H1 (cell line): Measurements from ENCODE around the gene ZAP70. TPM values are rescaled to one million over a fixed set of nuclear protein-coding genes. Genes with fewer than 3 reads are reported as not detected.

Experiments used
- CTCF ChIA-PET: fragments of 300-600 bp; sonication (Branson Sonifier 250); formaldehyde crosslinking; loops from one replicate; lab custom pipeline; 2021; ENCODE audit not compliant: partially characterized antibody; lab: Charles Lee
- POLR2A ChIA-PET: fragments of 300-600 bp; sonication (Branson Sonifier 250); formaldehyde crosslinking; loops from one replicate; lab custom pipeline; 2021; ENCODE audit warnings: inconsistent platforms; ENCODE audit not compliant: partially characterized antibody; lab: Charles Lee
- DNase-seq, 2 experiments: peaks; one replicate each; pipeline versions ENCODE4 v3.0.0 to v3.0.0-alpha.2; 2010 to 2022; ENCODE audit warnings: low spot score in 2 of 2, low read depth in 1 of 2, mixed read lengths in 1 of 2
- FAIRE-seq: peaks from 2 replicates; lab custom pipeline; 2011; peaks lifted over from hg19 to GRCh38; lab: Jason Lieb, UNC
- H2AFZ ChIP-seq: 2 replicates; pipeline ENCODE4 v1.8.1; 2012; ENCODE audit warnings: low read length, inconsistent platforms
- H2AK5ac ChIP-seq: 2 replicates; pipeline ENCODE4 v1.6.1; 2013; ENCODE audit warnings: low read depth, low read length
- H2BK120ac ChIP-seq: replicated peaks from 2 replicates; pipeline ENCODE3; 2013; ENCODE audit warnings: low read depth, low read length, inconsistent platforms
- H2BK12ac ChIP-seq: 2 replicates; pipeline ENCODE4 v1.6.1; 2013; ENCODE audit warnings: low read depth, low read length
- H2BK15ac ChIP-seq: 2 replicates; pipeline ENCODE4 v1.6.1; 2013; ENCODE audit warnings: low read length
- H2BK20ac ChIP-seq: 2 replicates; pipeline ENCODE4 v1.6.1; 2013; ENCODE audit warnings: low read length
- H2BK5ac ChIP-seq: 2 replicates; pipeline ENCODE4 v1.6.1; 2013; ENCODE audit warnings: low read depth, low read length
- H3K14ac ChIP-seq: 2 replicates; pipeline ENCODE4 v1.6.1; 2013; ENCODE audit warnings: inconsistent platforms; ENCODE audit not compliant: insufficient read length
- H3K18ac ChIP-seq: 2 replicates; pipeline ENCODE4 v1.6.1; 2013; ENCODE audit warnings: low read length; ENCODE audit errors: extremely low read depth
- H3K23ac ChIP-seq: 2 replicates; pipeline ENCODE4 v1.6.1; 2013; ENCODE audit warnings: inconsistent platforms; ENCODE audit not compliant: insufficient read length
- H3K23me2 ChIP-seq: 2 replicates; pipeline ENCODE4 v1.6.1; 2013; ENCODE audit warnings: low read depth, low read length
- H3K27ac ChIP-seq: 2 replicates; pipeline ENCODE4 v1.6.1; 2011; ENCODE audit warnings: low read depth, low read length, inconsistent platforms
- H3K27me3 ChIP-seq, 4 experiments: replicated peaks in 1 of 4; 1 replicate in 1 of 4; 2 replicates in 3 of 4; pipeline versions ENCODE4 v1.6.1 to v1.8.1; 2011 to 2013; ENCODE audit warnings: low read length in 3 of 4, mild to moderate bottlenecking in 3 of 4, inconsistent platforms in 2 of 4, mixed read lengths in 2 of 4, moderate library complexity in 1 of 4; ENCODE audit not compliant: control insufficient read depth in 3 of 4, insufficient read depth in 3 of 4; ENCODE audit errors: extremely low read depth in 1 of 4
- H3K36me3 ChIP-seq, 4 experiments: 2 replicates each; pipeline versions ENCODE4 v1.6.1 to v1.8.1; 2011 to 2013; ENCODE audit warnings: mild to moderate bottlenecking in 4 of 4, low read length in 3 of 4, moderate library complexity in 2 of 4, control low read depth in 1 of 4, inconsistent platforms in 1 of 4; ENCODE audit not compliant: insufficient read depth in 4 of 4, control insufficient read depth in 2 of 4
- H3K4ac ChIP-seq: replicated peaks from 2 replicates; pipeline ENCODE3; 2013; ENCODE audit warnings: low read length, low read depth, mixed read lengths, inconsistent platforms; ENCODE audit not compliant: insufficient read length
- H3K4me1 ChIP-seq, 4 experiments: replicated peaks in 1 of 4; 1 replicate in 1 of 4; 2 replicates in 3 of 4; pipeline versions ENCODE4 v1.6.1 to v1.8.1; 2011 to 2013; ENCODE audit warnings: low read length in 3 of 4, inconsistent platforms in 2 of 4, mixed read lengths in 1 of 4; ENCODE audit not compliant: insufficient read depth in 4 of 4, control insufficient read depth in 3 of 4
- H3K4me2 ChIP-seq, 2 experiments: 2 replicates each; pipeline versions ENCODE4 v1.6.1 to v1.8.1; 2011 to 2013; ENCODE audit warnings: low read depth in 2 of 2, low read length in 2 of 2, control low read depth in 1 of 2, inconsistent platforms in 1 of 2, mild to moderate bottlenecking in 1 of 2; ENCODE audit not compliant: insufficient read depth in 1 of 2
- H3K4me3 ChIP-seq, 4 experiments: fragments of 200-600, 300-600 bp in 1 of 4; sonication (generic), shearing (Covaris generic), sonication (Bioruptor Twin) in 1 of 4; 2 replicates each; pipeline versions ENCODE4 v1.5.1 to v1.8.1; 2011 to 2016; ENCODE audit warnings: low read length in 4 of 4, low read depth in 3 of 4, control low read depth in 2 of 4, inconsistent platforms in 2 of 4, mild to moderate bottlenecking in 2 of 4, mixed read lengths in 1 of 4, moderate library complexity in 1 of 4; ENCODE audit not compliant: insufficient read depth in 2 of 4; ENCODE audit errors: extremely low read depth in 1 of 4
- H3K56ac ChIP-seq: replicated peaks from 2 replicates; pipeline ENCODE3; 2013; ENCODE audit warnings: low read depth, mild to moderate bottlenecking, mixed read lengths, low read length, inconsistent platforms; ENCODE audit not compliant: insufficient read length
- H3K79me1 ChIP-seq: 2 replicates; pipeline ENCODE4 v1.6.1; 2013; ENCODE audit warnings: low read depth, low read length, control low read depth
- H3K79me2 ChIP-seq, 2 experiments: 2 replicates each; pipeline versions ENCODE4 v1.6.1 to v1.8.1; 2012 to 2013; ENCODE audit warnings: low read length in 2 of 2, mild to moderate bottlenecking in 2 of 2, inconsistent platforms in 1 of 2; ENCODE audit not compliant: insufficient read depth in 2 of 2, control insufficient read depth in 1 of 2
- H3K9ac ChIP-seq, 4 experiments: replicated peaks in 1 of 4; 1 replicate in 1 of 4; 2 replicates in 3 of 4; pipeline versions ENCODE4 v1.6.1 to v1.8.1; 2011 to 2013; ENCODE audit warnings: low read depth in 3 of 4, low read length in 3 of 4, control low read depth in 2 of 4, mild to moderate bottlenecking in 2 of 4, moderate library complexity in 2 of 4, inconsistent platforms in 1 of 4; ENCODE audit errors: extremely low read depth in 1 of 4
- H3K9me3 ChIP-seq, 2 experiments: 2 replicates each; pipeline versions ENCODE4 v1.6.1 to v1.8.1; 2012 to 2013; ENCODE audit warnings: mild to moderate bottlenecking in 2 of 2, moderate library complexity in 2 of 2, control low read depth in 1 of 2, inconsistent platforms in 1 of 2, low read depth in 1 of 2, low read length in 1 of 2, mixed read lengths in 1 of 2; ENCODE audit not compliant: insufficient read depth in 2 of 2
- H4K20me1 ChIP-seq, 2 experiments: replicated peaks in 1 of 2; 2 replicates each; pipeline versions ENCODE3 to v1.8.1; 2011 to 2013; ENCODE audit warnings: inconsistent platforms in 2 of 2, low read length in 2 of 2, mild to moderate bottlenecking in 1 of 2; ENCODE audit not compliant: insufficient read depth in 2 of 2, control insufficient read depth in 1 of 2
- H4K5ac ChIP-seq: 2 replicates; pipeline ENCODE4 v1.6.1; 2013; ENCODE audit warnings: low read length, low read depth, mixed read lengths, inconsistent platforms; ENCODE audit not compliant: insufficient read length
- H4K8ac ChIP-seq: 2 replicates; pipeline ENCODE4 v1.8.0; 2013; ENCODE audit warnings: mild to moderate bottlenecking, moderate library complexity, low read length, inconsistent platforms; ENCODE audit not compliant: insufficient read depth; ENCODE audit errors: extremely low read depth
- H4K91ac ChIP-seq: replicated peaks from 2 replicates; pipeline ENCODE3; 2013; ENCODE audit warnings: low read length, mixed read lengths, inconsistent platforms; ENCODE audit not compliant: insufficient read length
- ASH2L ChIP-seq: fragments of 200-600, 300-600 bp; sonication (generic); IDR thresholded peaks from one replicate; pipeline ENCODE4 v1.7.1; 2017; ENCODE audit warnings: low read length
- CBX5 ChIP-seq: fragments of 300-800, 300-1000 bp; sonication (generic); IDR thresholded peaks from 2 replicates; pipeline ENCODE4 v1.7.1; 2016; ENCODE audit warnings: antibody characterized with exemption, low read length, low read depth
- GABPA ChIP-seq: IDR thresholded peaks from 2 replicates; pipeline ENCODE4 v1.6.1; 2011; ENCODE audit warnings: mild to moderate bottlenecking, low read length, moderate library complexity, borderline replicate concordance; ENCODE audit not compliant: insufficient read depth
- NANOG ChIP-seq: IDR thresholded peaks from 2 replicates; pipeline ENCODE4 v1.6.1; 2011; ENCODE audit warnings: low read length, low read depth, mild to moderate bottlenecking, inconsistent platforms; ENCODE audit not compliant: insufficient read depth, poor library complexity, severe bottlenecking
- RFX5 ChIP-seq: IDR thresholded peaks from 2 replicates; pipeline ENCODE4 v1.6.1; 2011; ENCODE audit warnings: low read depth, low read length, improper control_type of control experiment, borderline replicate concordance
- SRF ChIP-seq: IDR thresholded peaks from 2 replicates; pipeline ENCODE4 v1.6.1; 2011; ENCODE audit warnings: mild to moderate bottlenecking, low read depth, low read length, moderate library complexity
- TEAD4 ChIP-seq: IDR thresholded peaks from 2 replicates; pipeline ENCODE4 v1.6.1; 2012; ENCODE audit warnings: low read depth, low read length, inconsistent platforms, mixed read lengths
- ZNF274 ChIP-seq: IDR thresholded peaks from 2 replicates; pipeline ENCODE4 v1.7.0; 2012; ENCODE audit warnings: low read length, borderline replicate concordance; ENCODE audit errors: extremely low read depth
- WGBS, 2 experiments: shearing (Covaris generic) in 1 of 2; methylation state at CpG; one replicate each; pipeline versions ENCODE4 v1.1.6 to v1.1.7; 2013 to 2015; ENCODE audit warnings: low lambda C conversion rate in 2 of 2, mixed read lengths in 2 of 2, inconsistent platforms in 1 of 2, low coverage in 1 of 2, missing lambda C conversion rate in 1 of 2; ENCODE audit not compliant: insufficient replicate concordance in 2 of 2, insufficient coverage in 1 of 2, insufficient read length in 1 of 2; ENCODE audit errors: extremely low coverage in 1 of 2, missing lambda C conversion rate in 1 of 2; 5-methylcytosine and 5-hydroxymethylcytosine counted together
- polyA plus RNA-seq, 7 experiments: library from polyadenylated mRNA; depleted of rRNA in 3 of 7; stranded (reverse) in 5 of 7; unstranded in 2 of 7; fragments of >200 nt in 5 of 7; fragments of 200-250 nt in 2 of 7; gene quantifications; 1 replicate in 5 of 7; 2 replicates in 1 of 7; 4 replicates in 1 of 7; pipeline versions ENCODE4 v1.2.1 to v1.2.3, GENCODE V29; 2011 to 2013; ENCODE audit warnings: missing spikeins in 2 of 7, mixed read lengths in 2 of 7
- total RNA-seq: library from RNA; stranded (reverse); fragmentation: NEBNext Ultra II Directional; extraction: Animal tissue kit (Norgen Biotek cat#: 25700); gene quantifications from 2 replicates; pipeline ENCODE4 v1.2.1, GENCODE V29; 2021

ZAP70 gene
- total and polyA plus RNA-seq, 2 of the 8 experiments (the other 6 are each of a cell fraction or from before 2014, with no cell fraction given): 0.15 TPM; not detected in 1

DNA sequence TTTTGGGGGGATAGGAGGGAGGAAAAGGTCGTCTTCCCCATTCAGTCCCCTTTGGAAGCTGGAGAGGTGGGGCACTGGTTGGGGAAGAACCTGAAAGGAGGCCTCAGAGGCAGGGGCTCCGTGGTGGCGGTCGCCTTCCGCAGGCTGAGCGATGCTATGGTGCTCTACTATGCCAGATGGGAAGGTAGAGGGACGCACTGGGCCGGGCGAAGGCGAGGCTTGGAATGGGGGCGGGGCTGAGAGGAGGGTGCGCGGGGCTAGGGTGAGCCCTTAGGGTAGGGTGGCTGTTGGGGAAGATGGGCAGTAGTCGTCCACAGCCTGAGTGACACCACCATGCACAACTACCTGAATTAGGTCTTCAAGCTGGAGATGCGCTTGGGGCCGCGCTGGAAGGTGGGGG lies 11.1 kb downstream of the ZAP70 start:
- POLR2A ChIA-PET: no interaction called here
- H2BK5ac ChIP-seq: no peak overlapping the region
- H3K79me1 ChIP-seq: no peaks in the 10 kb centered on the region
- H3K36me3 ChIP-seq: no peaks in the 10 kb centered on the region
- 92% methylated on average over 17 of the region's 17 CpGs; no CpG with 5 or more reads in 1 of the 2 experiments for WGBS, 2 experiments
- H2AFZ ChIP-seq: no peak overlapping the region
- H4K91ac ChIP-seq: no peak overlapping the region
- DNase-seq (no peak), FAIRE-seq (no peak)
- H3K4me2 ChIP-seq: no peak overlapping the region
- CTCF ChIA-PET: interaction anchor here (1.2 to 11.0 kb wide), 7 partner anchors 8 to 78 kb away, joined by 3 to 105 read pairs (median 4); no protein-coding TSS in a partner anchor
- no peak overlapping the region for H2AK5ac ChIP-seq
- H3K23me2 ChIP-seq: no peaks in the 10 kb centered on the region
- no peak overlapping the region for H4K5ac ChIP-seq
- H2BK12ac ChIP-seq: no peak overlapping the region
- H3K23ac ChIP-seq: no peak overlapping the region
- H3K56ac ChIP-seq: no peak overlapping the region
- H2BK15ac ChIP-seq: no peak overlapping the region
- no peak overlapping the region for H3K4me3 ChIP-seq
- no peak overlapping the region for H3K14ac ChIP-seq
- H3K9ac ChIP-seq: no peak overlapping the region
- peaks cover 2 to 5% (median 3%) of the 10 kb centered on the region in 4 experiments; a peak in 5 of 7 replicates for H3K4me1 ChIP-seq
- no peak overlapping the region for H4K8ac ChIP-seq
- no peaks in the 10 kb centered on the region for H3K27me3 ChIP-seq
- H3K18ac ChIP-seq: no peak overlapping the region
- no peak overlapping the region for H3K4ac ChIP-seq
- TF ChIP-seq CBX5: no peak
- TF ChIP-seq NANOG: no peak
- TF ChIP-seq TEAD4: no peak
- TF ChIP-seq ZNF274: no peak
- TF ChIP-seq RFX5: no peak
- no peak for TF ChIP-seq SRF
- TF ChIP-seq GABPA: no peak
- TF ChIP-seq ASH2L: no peak
- no peaks in the 10 kb centered on the region for H4K20me1 ChIP-seq
- no peaks in the 10 kb centered on the region for H3K79me2 ChIP-seq
- H2BK20ac ChIP-seq: no peak overlapping the region
- no peaks in the 10 kb centered on the region for H3K9me3 ChIP-seq
- H2BK120ac ChIP-seq: no peak overlapping the region
- H3K27ac ChIP-seq: no peak overlapping the region
